ENCODE data around the gene RGL1. TPM values are rescaled to one million over a fixed set of nuclear protein-coding genes. Genes with fewer than 3 reads are reported as not detected.
A peak's percentile ranks its signal among the peaks of the same experiment; 100 is the strongest.

The RGL1 gene
- polyA plus RNA-seq, 3 donors from 2014 or later = 0.09 to 0.20 TPM; not detected in 1

- H3K4me1 Mint-ChIP-seq = peaks cover 0 to 15% of the 10 kb centered on the region in 2 donors
- no peak for DNase-seq
- peaks cover 55 to 78% (median 77%) of the 10 kb centered on the region in 3 donors for H3K36me3 Mint-ChIP-seq
- no peaks in the 10 kb centered on the region for H3K9me3 Mint-ChIP-seq
- H3K27me3 Mint-ChIP-seq (ENCODE audit: low read depth in 3 of 3) = peaks cover 0 to 2% (median 0%) of the 10 kb centered on the region in 3 donors
- no peak overlapping the region for H3K4me3 Mint-ChIP-seq
- peak overlapping the region in 2 of 6 donors; percentile 0 to 1 for H3K27ac Mint-ChIP-seq
Measured at GRCh38 chr1:183942933-183943693, 138.2 kb downstream of the RGL1 start.

- no peak overlapping the region for H3K27ac Mint-ChIP-seq
- H3K36me3 Mint-ChIP-seq = peaks cover 58 to 84% (median 80%) of the 10 kb centered on the region in 3 donors
- DNase-seq = no peak
- H3K27me3 Mint-ChIP-seq (ENCODE audit: low read depth in 3 of 3) = no peaks in the 10 kb centered on the region
- peaks cover 0 to 15% of the 10 kb centered on the region in 2 donors for H3K4me1 Mint-ChIP-seq
- H3K4me3 Mint-ChIP-seq = no peak overlapping the region
- H3K9me3 Mint-ChIP-seq = no peaks in the 10 kb centered on the region
Measured at GRCh38 chr1:183945428-183946319, 140.8 kb downstream of the RGL1 start.

- Mint-ChIP-seq H3K9me3 (no peaks in the 10 kb centered on the region), H3K4me3 (no peak overlapping the region), H3K27ac (no peak overlapping the region), H3K27me3 (ENCODE audit: low read depth in 3 of 3) (no peaks in the 10 kb centered on the region), H3K36me3 (peaks cover 62 to 87% (median 83%) of the 10 kb centered on the region in 3 donors), H3K4me1 (peaks cover 0 to 15% of the 10 kb centered on the region in 2 donors)
- no peak for DNase-seq
Measured at GRCh38 chr1:183946320-183946613, 141.3 kb downstream of the RGL1 start.

DNA sequence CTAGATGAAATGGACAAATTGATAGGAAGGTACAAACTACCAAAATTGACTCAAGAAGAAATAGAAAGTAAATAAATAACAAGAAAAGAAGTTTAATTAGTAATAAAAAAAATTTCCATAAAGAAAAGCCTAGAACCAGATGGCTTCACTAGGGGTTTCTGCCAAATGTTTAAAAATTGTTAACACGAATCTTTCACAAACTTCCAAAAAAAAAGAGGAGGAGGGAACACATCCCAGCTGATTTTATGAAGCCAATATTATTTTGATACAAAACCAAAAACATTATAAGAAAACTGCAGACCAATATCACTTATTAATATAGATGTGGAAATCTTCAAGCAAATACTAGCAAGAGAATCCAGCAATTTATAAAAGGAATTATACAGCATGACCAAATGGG, 143.1 kb downstream of the RGL1 start:
- DNase-seq = no peak
- Mint-ChIP-seq H3K9me3 (no peaks in the 10 kb centered on the region), H3K27me3 (ENCODE audit: low read depth in 3 of 3) (no peaks in the 10 kb centered on the region), H3K36me3 (peaks cover 58 to 92% (median 75%) of the 10 kb centered on the region in 3 donors), H3K4me1 (peaks cover 1 to 10% of the 10 kb centered on the region in 2 donors), H3K4me3 (no peak overlapping the region), H3K27ac (no peak overlapping the region)

GRCh38 chr1:183952101-183952500, 147.2 kb downstream of the RGL1 start:
- peaks cover 0 to 16% of the 10 kb centered on the region in 2 donors for H3K4me1 Mint-ChIP-seq
- H3K4me3 Mint-ChIP-seq = no peak overlapping the region

DNA sequence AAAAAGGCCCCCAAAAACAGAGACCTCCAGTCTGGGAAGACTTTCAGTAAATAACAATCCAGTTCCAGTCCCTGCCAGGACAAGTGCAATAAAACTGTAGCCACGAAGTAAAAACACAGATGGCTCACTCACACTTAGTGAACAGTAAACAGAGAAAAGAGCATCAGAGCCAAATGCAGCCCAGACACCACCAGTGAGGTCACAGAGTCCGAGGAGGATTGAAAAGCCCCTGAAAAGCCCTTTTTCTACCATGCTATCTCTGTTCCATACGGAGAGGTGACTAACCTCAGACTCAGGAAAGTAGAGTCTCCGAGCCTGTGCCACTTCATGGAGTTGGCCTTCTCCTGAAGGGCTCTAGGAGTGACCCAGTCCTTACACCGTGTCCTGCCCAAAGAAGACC, 148.1 kb downstream of the RGL1 start:
- DNase-seq = no peak
- peaks cover 23 to 49% (median 43%) of the 10 kb centered on the region in 3 donors for H3K36me3 Mint-ChIP-seq
- H3K9me3 Mint-ChIP-seq = no peaks in the 10 kb centered on the region
- H3K27me3 Mint-ChIP-seq (ENCODE audit: low read depth in 3 of 3) = peaks cover 2 to 6% (median 3%) of the 10 kb centered on the region in 3 donors
- peaks cover 0 to 16% of the 10 kb centered on the region in 2 donors for H3K4me1 Mint-ChIP-seq
- no peak overlapping the region for H3K4me3 Mint-ChIP-seq
- H3K27ac Mint-ChIP-seq = peak overlapping the region in 2 of 6 donors; percentile 64 to 83

More at GRCh38 chr1:183952101-183952500, 147.2 kb downstream of the RGL1 start:
- Mint-ChIP-seq H3K36me3 (peaks cover 32 to 58% (median 51%) of the 10 kb centered on the region in 3 donors), H3K27me3 (ENCODE audit: low read depth in 3 of 3) (peaks cover 2 to 6% (median 3%) of the 10 kb centered on the region in 3 donors), H3K9me3 (no peaks in the 10 kb centered on the region), H3K27ac (peak overlapping the region in 2 of 6 donors; percentile 50 to 80)
- DNase-seq = no peak

GRCh38 chr1:183954496-183954895, 149.6 kb downstream of the RGL1 start:
- H3K9me3 Mint-ChIP-seq = no peaks in the 10 kb centered on the region
- peak overlapping the region in 2 of 5 donors; percentile 16 to 50 for H3K4me3 Mint-ChIP-seq
- H3K4me1 Mint-ChIP-seq = peaks cover 0 to 16% of the 10 kb centered on the region in 2 donors
- H3K36me3 Mint-ChIP-seq = peaks cover 17 to 35% (median 29%) of the 10 kb centered on the region in 3 donors
- H3K27ac Mint-ChIP-seq = peak overlapping the region in 5 of 6 donors; percentile 58 to 89 (median 78)
- DNase-seq = no peak
- peaks cover 2 to 6% (median 3%) of the 10 kb centered on the region in 3 donors for H3K27me3 Mint-ChIP-seq (ENCODE audit: low read depth in 3 of 3)

DNA sequence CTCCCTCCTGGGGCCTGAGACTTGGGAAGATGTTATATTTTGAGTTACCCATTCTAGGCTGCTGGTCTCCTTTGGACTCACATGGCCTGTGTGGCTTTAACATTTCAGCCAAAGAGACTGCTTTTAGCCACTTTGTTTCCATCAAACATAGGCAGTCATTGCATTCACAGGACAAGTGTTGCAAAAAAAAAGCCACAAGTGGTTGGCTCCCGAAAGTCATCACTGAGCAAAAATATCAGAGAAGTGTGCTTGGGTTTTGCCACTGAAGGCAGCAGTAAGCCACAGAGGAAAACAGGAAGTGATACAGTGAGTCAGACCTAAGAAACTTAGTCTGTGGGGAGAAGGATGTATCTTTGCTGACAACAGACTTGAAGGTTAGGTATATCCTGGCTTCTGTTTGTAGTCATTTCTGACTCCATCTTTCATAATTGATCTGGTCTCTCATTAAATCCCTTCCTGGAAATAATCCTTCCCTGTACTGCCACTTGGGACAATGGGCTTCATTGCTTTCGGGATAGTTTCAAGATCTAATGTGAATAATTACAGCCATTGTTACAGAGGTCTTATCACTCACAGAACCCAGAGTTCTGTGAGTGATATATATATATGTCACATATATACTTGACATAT, 151.8 kb downstream of the RGL1 start:
- Mint-ChIP-seq H3K36me3 (peaks cover 9 to 17% (median 15%) of the 10 kb centered on the region in 3 donors), H3K4me1 (peaks cover 0 to 16% of the 10 kb centered on the region in 2 donors), H3K27me3 (ENCODE audit: low read depth in 3 of 3) (peaks cover 2 to 6% (median 5%) of the 10 kb centered on the region in 3 donors), H3K4me3 (peak overlapping the region in 1 of 5 donors; percentile 65), H3K9me3 (no peaks in the 10 kb centered on the region), H3K27ac (no peak overlapping the region)
- DNase-seq = peak; percentile 81 to 87 (median 85)

DNA sequence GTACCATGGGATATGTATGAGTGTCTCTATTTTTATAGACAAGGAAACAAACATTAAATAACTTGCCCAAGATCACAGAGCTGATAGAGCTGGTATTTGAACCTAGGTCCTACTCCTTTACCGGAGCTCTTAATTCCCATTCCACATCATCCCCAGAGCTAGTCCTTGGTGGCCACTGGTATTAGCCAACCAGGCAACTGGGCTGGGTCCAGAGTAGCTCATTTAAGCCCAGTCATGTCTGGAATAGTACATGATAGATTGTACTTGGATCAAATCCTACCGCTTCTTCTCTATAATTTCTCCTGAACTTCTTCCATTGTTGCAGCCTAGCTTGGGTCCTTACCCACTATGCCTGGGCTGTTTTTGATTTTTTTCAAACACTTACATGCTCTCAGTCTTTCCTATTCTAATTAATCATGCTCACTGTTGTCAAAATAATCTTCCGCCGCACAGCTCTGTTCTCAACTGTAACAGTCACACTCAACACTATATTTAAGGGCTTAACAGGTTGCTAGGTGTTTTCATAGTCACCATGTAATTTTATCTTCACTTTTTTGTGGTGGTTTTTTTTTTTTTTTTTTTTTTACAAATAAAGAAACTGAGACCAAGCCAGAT, 152.4 kb downstream of the RGL1 start:
- H3K4me3 Mint-ChIP-seq = no peak overlapping the region
- H3K4me1 Mint-ChIP-seq = peaks cover 3 to 16% of the 10 kb centered on the region in 2 donors
- H3K9me3 Mint-ChIP-seq = no peaks in the 10 kb centered on the region
- peak; percentile 31 to 54 (median 44) for DNase-seq
- H3K27ac Mint-ChIP-seq = no peak overlapping the region
- peaks cover 2 to 6% (median 5%) of the 10 kb centered on the region in 3 donors for H3K27me3 Mint-ChIP-seq (ENCODE audit: low read depth in 3 of 3)
- peaks cover 8 to 18% (median 12%) of the 10 kb centered on the region in 3 donors for H3K36me3 Mint-ChIP-seq

GRCh38 chr1:183958958-183959357, 154.0 kb downstream of the RGL1 start:
- H3K27ac Mint-ChIP-seq = no peak overlapping the region

DNA sequence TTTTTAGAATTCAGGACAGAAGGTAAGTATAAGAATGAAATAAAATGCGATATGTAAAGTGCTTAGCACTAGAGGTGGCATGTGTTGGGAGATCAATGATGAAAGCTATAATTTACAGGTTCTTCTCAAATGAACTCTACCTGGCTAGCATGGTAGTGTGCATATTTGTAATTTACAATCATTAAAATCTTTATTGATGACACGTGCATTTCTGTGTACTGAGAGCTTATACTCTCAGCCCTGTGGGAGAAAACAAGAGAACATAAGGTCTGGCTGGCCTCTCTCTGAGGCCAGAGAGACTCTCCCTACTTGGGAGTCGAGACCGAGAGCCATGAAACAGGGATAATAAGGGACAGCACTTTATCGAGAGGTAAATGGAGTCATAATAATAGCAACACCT, 156.2 kb downstream of the RGL1 start:
- Mint-ChIP-seq H3K27ac (no peak overlapping the region), H3K27me3 (ENCODE audit: low read depth in 3 of 3) (peaks cover 2 to 9% (median 5%) of the 10 kb centered on the region in 3 donors), H3K4me3 (no peak overlapping the region), H3K9me3 (no peaks in the 10 kb centered on the region), H3K4me1 (peaks cover 15 to 40% of the 10 kb centered on the region in 2 donors), H3K36me3 (peaks cover 27 to 40% (median 35%) of the 10 kb centered on the region in 3 donors)
- no peak for DNase-seq

More at GRCh38 chr1:183958958-183959357, 154.0 kb downstream of the RGL1 start:
- Mint-ChIP-seq H3K4me1 (peaks cover 18% of the 10 kb centered on the region in 2 donors), H3K27me3 (ENCODE audit: low read depth in 3 of 3) (peaks cover 2 to 9% (median 5%) of the 10 kb centered on the region in 3 donors), H3K9me3 (no peaks in the 10 kb centered on the region), H3K4me3 (no peak overlapping the region), H3K36me3 (peaks cover 15 to 28% (median 15%) of the 10 kb centered on the region in 3 donors)
- DNase-seq = no peak

DNA sequence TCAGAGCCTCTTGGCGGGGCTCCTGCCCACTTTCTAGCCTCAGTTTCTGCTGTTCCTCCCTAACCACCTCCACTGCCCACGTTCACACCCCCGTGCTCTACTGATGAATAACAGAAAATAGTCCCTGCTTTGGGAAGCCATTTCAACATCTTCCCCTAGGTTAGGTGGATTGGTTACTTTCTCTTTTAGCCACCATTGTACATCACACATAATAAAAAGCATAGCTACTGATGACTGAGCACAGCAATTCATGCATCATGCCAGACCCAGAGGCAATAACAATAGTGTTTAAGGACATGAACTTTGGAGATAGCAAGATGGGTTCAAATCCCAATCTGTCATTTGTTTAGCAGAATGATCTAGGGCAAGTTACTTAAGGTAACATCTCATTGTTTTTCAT, 158.0 kb downstream of the RGL1 start:
- H3K36me3 Mint-ChIP-seq = peaks cover 30 to 43% (median 35%) of the 10 kb centered on the region in 3 donors

GRCh38 chr1:183965726-183966125, 160.8 kb downstream of the RGL1 start:
- peaks cover 52 to 86% of the 10 kb centered on the region in 2 donors for H3K4me1 Mint-ChIP-seq
- DNase-seq = no peak
- H3K4me3 Mint-ChIP-seq = peak overlapping the region in 1 of 5 donors; percentile 31
- H3K9me3 Mint-ChIP-seq = no peaks in the 10 kb centered on the region
- peak overlapping the region in 2 of 6 donors; percentile 47 to 48 for H3K27ac Mint-ChIP-seq
- H3K27me3 Mint-ChIP-seq (ENCODE audit: low read depth in 3 of 3) = peaks cover 0 to 5% (median 1%) of the 10 kb centered on the region in 3 donors
- peaks cover 31 to 52% (median 39%) of the 10 kb centered on the region in 3 donors for H3K36me3 Mint-ChIP-seq

More for the DNA sequence above, 158.0 kb downstream of the RGL1 start:
- Mint-ChIP-seq H3K27ac (peak overlapping the region in 3 of 6 donors; percentile 13 to 71 (median 53)), H3K27me3 (ENCODE audit: low read depth in 3 of 3) (peaks cover 0 to 4% (median 1%) of the 10 kb centered on the region in 3 donors), H3K4me3 (peak overlapping the region in 1 of 5 donors; percentile 2), H3K9me3 (no peaks in the 10 kb centered on the region), H3K4me1 (peaks cover 32 to 58% of the 10 kb centered on the region in 2 donors)
- no peak for DNase-seq

All from immature natural killer cell (primary cell).